ENCODE results near the gene DOK6. TPM values are rescaled to one million over a fixed set of nuclear protein-coding genes. Genes with fewer than 3 reads are reported as not detected.

The DOK6 gene
- total RNA-seq, 1 donor from 2014 or later: 7.0 TPM

DNA sequence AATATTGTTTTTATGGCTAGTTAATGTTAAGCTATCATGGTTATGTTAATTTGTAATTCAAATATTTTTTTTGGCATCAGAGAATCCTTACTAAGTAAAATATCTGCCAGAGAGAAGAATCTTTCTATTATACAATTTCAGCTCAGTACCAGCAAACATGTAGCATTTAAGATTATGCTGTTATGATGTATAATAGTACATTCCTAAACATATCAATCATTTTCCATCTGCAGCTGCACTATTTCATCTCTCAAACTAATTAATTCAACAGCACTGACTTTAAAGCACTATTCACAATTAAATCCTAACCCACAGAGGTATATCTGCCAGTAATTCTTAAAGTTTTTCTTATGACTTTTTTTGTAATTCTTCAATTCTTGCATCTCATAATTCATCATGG, 296.4 kb downstream of the DOK6 start:
- Mint-ChIP-seq H3K36me3 (ENCODE audit: insufficient read depth) (peaks cover 2% of the 10 kb centered on the region), H3K4me3 (ENCODE audit: low read depth) (no peak overlapping the region)

DNA sequence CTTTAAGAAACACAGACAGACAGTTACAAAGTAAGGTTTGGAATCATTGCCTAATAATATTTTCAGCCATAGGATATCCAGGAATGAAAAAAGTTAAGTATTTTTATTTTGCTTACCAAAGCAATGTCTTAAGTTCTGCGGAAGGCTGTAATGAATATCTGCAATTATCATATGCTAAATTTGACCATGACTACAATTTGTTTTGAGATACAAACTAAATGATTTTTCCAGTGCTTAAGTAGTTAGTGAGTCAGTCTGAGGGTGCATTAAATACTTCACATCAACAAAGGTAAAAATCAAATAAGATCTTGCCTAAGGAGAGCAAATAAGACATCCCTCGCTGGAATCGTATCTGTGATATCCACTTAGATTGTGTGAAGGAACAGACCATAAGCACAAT, 297.0 kb downstream of the DOK6 start:
- Mint-ChIP-seq H3K4me3 (ENCODE audit: low read depth) (no peak overlapping the region), H3K4me1 (ENCODE audit: low read depth) (peaks cover 3% of the 10 kb centered on the region), H3K36me3 (ENCODE audit: insufficient read depth) (peaks cover 2% of the 10 kb centered on the region), H3K27me3 (no peaks in the 10 kb centered on the region), H3K27ac (no peak overlapping the region), H3K9me3 (ENCODE audit: low read depth) (peaks cover 3% of the 10 kb centered on the region)
- no peak for DNase-seq (ENCODE audit: low spot score, unreplicated experiment)
- TF ChIP-seq CTCF (IDR thresholded peaks at IDR 0.05; ENCODE audit: unreplicated experiment): no peak

More for the DNA sequence above, 296.4 kb downstream of the DOK6 start:
- no peaks in the 10 kb centered on the region for H3K27me3 Mint-ChIP-seq
- no peak for DNase-seq (ENCODE audit: low spot score, unreplicated experiment)
- peaks cover 3% of the 10 kb centered on the region for H3K9me3 Mint-ChIP-seq (ENCODE audit: low read depth)
- no peak for TF ChIP-seq CTCF (IDR thresholded peaks at IDR 0.05; ENCODE audit: unreplicated experiment)
- H3K27ac Mint-ChIP-seq: no peak overlapping the region
- H3K4me1 Mint-ChIP-seq (ENCODE audit: low read depth): peaks cover 3% of the 10 kb centered on the region

DNA sequence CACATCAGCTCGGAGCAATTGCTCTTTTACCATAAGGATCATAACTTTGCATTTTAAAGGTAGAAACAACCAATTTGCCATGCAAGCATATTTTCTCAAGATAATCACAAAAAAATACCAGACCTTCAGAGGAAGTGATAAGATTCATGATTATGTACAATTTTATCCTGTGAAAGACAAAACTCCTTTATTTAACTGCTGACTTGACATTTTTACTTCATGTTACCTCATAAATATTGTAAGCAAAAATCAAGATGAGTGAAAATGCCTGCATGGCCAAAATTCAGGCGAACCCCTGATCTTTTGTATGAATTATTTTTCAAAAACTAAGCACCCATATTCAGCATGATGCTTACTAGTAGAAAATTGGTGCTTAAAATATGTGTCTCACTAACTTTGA, 300.6 kb downstream of the DOK6 start:
- Mint-ChIP-seq H3K27me3 (no peaks in the 10 kb centered on the region), H3K9me3 (ENCODE audit: low read depth) (no peaks in the 10 kb centered on the region), H3K4me1 (ENCODE audit: low read depth) (no peaks in the 10 kb centered on the region), H3K4me3 (ENCODE audit: low read depth) (no peak overlapping the region), H3K27ac (no peak overlapping the region), H3K36me3 (ENCODE audit: insufficient read depth) (peaks cover 2% of the 10 kb centered on the region)
- no peak for TF ChIP-seq CTCF (IDR thresholded peaks at IDR 0.05; ENCODE audit: unreplicated experiment)
- no peak for DNase-seq (ENCODE audit: low spot score, unreplicated experiment)

DNA sequence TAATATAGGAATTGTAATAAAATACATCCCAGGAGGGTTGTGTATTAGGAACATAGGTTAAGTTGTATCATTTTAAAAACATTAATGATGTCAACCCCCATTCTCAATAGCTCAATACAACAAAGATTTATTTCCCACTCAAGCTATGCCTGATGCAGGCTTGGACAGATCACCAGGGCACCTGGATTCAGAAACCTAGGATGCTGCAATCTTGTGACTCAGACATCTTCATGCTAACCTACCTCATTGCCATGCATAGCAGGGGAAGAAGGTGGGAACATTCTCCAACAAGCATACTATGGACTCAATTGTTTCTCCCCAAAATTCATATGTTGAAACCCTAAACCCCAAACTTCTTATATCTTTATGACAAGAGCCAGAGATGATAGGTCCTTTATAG, 302.8 kb downstream of the DOK6 start:
- Mint-ChIP-seq H3K27ac (no peak overlapping the region), H3K9me3 (ENCODE audit: low read depth) (no peaks in the 10 kb centered on the region), H3K36me3 (ENCODE audit: insufficient read depth) (peaks cover 2% of the 10 kb centered on the region), H3K4me1 (ENCODE audit: low read depth) (no peaks in the 10 kb centered on the region), H3K27me3 (no peaks in the 10 kb centered on the region), H3K4me3 (ENCODE audit: low read depth) (no peak overlapping the region)
- no peak for DNase-seq (ENCODE audit: low spot score, unreplicated experiment)
- no peak for TF ChIP-seq CTCF (IDR thresholded peaks at IDR 0.05; ENCODE audit: unreplicated experiment)

GRCh38 chr18:69705987-69706386, 305.3 kb downstream of the DOK6 start:
- no peak for TF ChIP-seq CTCF (IDR thresholded peaks at IDR 0.05; ENCODE audit: unreplicated experiment)
- H3K27ac Mint-ChIP-seq: no peak overlapping the region
- H3K4me1 Mint-ChIP-seq (ENCODE audit: low read depth): no peaks in the 10 kb centered on the region
- no peaks in the 10 kb centered on the region for H3K9me3 Mint-ChIP-seq (ENCODE audit: low read depth)
- DNase-seq (ENCODE audit: low spot score, unreplicated experiment): no peak
- no peaks in the 10 kb centered on the region for H3K36me3 Mint-ChIP-seq (ENCODE audit: insufficient read depth)
- no peak overlapping the region for H3K4me3 Mint-ChIP-seq (ENCODE audit: low read depth)
- H3K27me3 Mint-ChIP-seq: no peaks in the 10 kb centered on the region

Measured in progenitor cell of endocrine pancreas (in vitro differentiated cells).